NCI-H1694 treated with DMSO at 0.1 percent for 48 hours (cell line): ENCODE measurements around the gene TPST2.

ENCODE experiments used
- DNase-seq: peaks from one replicate; lab custom pipeline; 2025; lab: John Stamatoyannopoulos, UW

The TPST2 gene

GRCh38 chr22:26579331-26579886 lies 10.5 kb downstream of the TPST2 start:
- DNase-seq, result no peak

GRCh38 chr22:26577081-26577480 lies 12.9 kb downstream of the TPST2 start:
- no peak for DNase-seq

DNA sequence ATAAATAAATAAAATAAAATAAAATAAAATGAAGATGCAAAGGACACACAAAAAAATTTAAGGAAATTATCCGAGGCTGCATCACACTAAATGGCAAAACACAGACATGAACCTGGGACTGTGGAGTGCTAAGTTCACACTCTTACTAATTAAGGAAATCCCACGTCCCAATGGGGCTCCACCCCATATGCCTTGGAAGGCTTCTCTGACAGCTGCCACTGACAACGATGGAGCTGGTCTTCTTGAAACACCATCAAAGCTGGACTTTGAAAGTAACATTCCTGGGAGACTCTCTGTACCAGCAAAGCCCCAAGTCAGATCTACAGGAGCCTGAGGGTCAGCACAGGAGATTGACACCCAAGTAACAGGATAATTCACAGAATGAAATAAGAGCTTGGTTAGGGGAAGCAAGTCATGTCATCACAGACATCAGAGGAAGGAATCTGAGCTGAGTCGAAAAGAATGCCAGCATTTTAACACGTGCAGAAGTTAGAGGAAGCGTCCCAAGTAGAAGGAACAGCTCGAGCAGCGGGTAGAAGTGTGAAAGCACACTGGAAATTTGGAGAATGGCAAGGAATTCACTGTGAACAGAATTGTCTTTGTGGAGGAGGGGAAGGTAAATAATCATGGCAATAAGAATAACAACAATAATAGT lies 13.8 kb downstream of the TPST2 start:
- DNase-seq, result no peak

DNA sequence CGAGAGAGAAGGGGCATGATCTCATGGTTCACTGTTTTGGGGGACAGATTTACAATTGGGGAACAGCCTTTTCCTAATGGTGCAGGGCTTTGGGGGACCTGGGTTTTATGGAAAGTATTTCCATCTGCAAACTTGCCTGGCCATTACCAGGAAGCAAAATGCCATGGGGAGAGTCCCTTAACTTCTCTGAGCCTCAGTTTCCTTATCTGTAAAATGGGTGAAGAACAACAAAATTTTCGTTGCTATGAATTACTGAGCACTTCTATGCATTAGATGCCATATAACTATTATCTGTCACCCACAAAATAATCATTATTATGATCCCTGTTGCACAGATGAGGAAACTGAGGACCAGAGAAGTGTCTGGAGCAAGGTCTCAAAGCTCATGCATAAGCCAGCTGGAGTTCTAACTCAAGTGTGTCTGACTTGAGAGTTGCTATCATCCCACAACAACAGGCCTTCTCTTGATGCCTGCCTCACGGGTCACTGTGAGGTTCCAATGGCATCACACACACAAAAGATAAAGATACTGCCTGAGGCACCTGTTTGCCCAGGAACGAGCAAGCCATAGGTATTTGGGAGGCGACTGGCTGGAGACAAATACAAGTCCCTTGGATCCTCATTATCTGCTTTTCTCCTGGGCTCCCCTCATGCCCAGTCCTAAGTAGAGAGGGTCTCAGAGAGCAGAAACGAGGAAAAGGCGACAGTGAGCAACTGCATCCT lies 15.8 kb downstream of the TPST2 start:
- no peak for DNase-seq

DNA sequence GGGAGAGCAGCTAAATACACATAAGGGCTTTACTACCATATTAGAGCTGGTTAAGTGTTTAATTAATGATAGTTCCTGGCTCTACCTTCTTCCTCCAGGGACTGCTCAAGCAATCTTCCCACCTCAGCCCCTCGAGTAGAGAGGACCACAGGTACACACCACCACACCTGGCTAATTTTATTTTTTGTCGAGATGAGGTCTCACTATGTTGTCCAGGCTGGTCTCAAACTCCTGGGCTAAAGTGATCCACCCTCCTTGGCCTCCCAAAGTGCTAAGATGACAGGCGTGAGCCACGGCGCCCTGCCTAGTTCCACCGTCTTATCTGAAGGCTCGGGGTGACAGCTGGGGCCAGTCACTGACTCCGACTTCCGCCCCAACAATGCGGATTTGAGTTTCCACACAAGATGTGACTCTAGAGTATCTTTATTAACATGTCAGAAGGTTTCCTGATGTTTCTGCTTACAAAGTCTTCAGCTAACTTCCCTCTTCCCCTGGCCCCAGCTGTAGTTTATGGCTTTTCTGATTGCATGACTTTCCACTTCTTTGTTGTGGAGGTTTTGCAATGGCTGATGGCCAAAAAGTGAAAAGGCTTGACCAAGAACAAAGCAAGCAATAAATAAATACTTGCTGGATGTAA lies 16.8 kb downstream of the TPST2 start:
- no peak for DNase-seq

- DNase-seq, result no peak
These were observed 18.9 kb downstream of the TPST2 start for GRCh38 chr22:26570864-26571525.

GRCh38 chr22:26570115-26570514 lies 19.8 kb downstream of the TPST2 start:
- no peak for DNase-seq

- DNase-seq, result no peak
These were observed 21.7 kb downstream of the TPST2 start for GRCh38 chr22:26568207-26568706.

- no peak for DNase-seq
These were observed 22.3 kb downstream of the TPST2 start for GRCh38 chr22:26567610-26568009.

GRCh38 chr22:26566994-26567393 lies 22.9 kb downstream of the TPST2 start:
- no peak for DNase-seq

DNA sequence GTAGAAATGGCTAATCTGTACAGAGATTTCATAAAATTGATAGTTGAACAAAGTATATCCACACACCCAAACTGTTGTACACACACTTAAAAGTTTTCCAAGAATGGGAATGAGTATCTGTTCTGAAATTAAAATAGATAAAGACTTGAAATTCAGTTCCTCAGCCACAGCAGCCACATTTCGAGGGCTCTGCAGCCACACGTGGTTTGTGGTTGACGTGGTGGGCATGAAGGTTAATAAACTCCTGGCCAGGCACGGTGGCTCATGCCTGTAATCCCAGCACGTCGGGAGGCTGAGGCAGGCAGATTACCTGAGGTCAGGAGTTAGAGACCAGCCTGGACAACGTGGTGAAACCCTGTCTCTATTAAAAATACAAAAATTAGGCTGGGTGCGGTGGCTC lies 24.0 kb downstream of the TPST2 start:
- DNase-seq, result no peak

- DNase-seq, result no peak
These were observed 24.8 kb downstream of the TPST2 start for GRCh38 chr22:26565181-26565580.

DNA sequence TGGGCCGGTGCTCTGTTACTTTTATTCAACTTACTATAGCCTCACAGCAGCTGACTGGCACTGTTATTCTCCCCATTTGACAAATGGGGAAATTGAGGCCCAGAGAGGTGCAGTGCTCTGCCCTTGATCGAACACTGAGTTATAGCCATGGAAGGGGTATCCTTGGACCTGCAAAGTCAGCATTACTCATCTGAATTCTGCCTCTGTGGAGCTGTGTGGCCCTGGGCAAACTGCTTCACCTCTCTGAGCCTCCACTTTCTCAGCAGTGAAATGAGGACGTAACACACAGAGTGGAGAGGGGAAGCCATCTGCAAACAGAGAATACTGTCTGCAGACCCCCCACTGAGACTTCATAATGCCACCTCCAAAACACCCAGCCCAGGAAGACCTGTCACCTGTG lies 25.3 kb downstream of the TPST2 start:
- DNase-seq, result no peak

DNA sequence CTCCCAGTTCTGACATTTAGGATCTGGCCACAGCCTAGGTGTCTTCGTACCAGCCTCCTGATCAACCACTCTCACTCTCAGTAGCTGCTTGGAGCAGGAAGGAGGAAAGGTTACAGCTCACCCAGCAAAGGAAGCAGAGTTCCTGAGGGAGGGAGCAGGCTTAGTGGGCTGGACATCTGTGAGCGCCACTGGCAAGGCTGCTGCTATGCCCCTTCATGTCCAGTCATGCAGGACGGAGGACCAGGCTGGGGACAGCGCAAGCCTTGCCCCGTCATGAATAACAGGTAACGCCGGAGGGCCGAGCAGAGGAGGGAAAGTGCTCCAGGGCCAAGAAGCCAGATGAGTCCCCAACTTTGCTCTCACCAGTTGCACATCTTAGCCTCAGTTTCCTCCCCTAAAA lies 25.8 kb downstream of the TPST2 start:
- DNase-seq, result no peak

- DNase-seq, result no peak
These were observed 26.9 kb downstream of the TPST2 start for GRCh38 chr22:26563022-26563421.

GRCh38 chr22:26561756-26562417 lies 28.0 kb downstream of the TPST2 start:
- DNase-seq, result no peak

DNA sequence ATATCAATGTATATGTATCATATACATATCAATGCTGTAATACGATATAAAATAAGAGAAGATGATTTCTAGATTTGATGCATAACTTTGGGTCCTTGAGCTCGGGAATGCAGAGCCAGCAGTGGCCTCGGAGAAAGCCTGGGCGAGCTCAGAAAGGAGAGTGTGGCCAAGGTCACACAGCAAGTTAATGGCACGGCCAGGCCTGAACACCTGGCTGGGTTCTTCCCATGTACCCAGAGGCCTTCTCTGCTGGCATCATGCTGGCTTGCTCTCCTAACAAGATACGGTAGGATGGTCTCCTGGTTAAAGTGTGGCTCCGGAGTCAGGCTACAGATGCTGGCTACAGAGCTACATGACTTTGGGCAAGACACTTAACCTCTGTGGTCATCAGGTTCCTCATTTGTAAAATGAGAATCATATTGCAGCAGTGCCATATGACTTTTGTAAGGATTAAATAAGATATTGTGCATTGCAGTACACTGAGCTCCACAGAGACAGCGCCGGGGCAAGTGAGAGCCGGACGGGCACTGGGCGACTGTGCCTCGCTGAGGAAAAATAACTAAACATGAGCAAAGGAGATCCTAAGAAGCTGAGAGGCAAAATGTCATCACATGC lies 29.9 kb downstream of the TPST2 start:
- DNase-seq, result no peak

- DNase-seq, result no peak
These were observed 31.6 kb downstream of the TPST2 start for GRCh38 chr22:26558248-26558895.

GRCh38 chr22:26556904-26557303 lies 33.0 kb downstream of the TPST2 start:
- DNase-seq, result no peak

- no peak for DNase-seq
These were observed 34.5 kb downstream of the TPST2 start for GRCh38 chr22:26555478-26555877.

- DNase-seq, result no peak
These were observed 35.0 kb downstream of the TPST2 start for GRCh38 chr22:26554956-26555355.
